HEK293 (cell line): Measurements from ENCODE around the gene TFAP2C.

ENCODE experiments used
- CTCF ChIA-PET: fragments of 350-600 bp; formaldehyde crosslinking; extraction: SDS; loops from one replicate; lab custom pipeline; 2021; ENCODE audit warnings: antibody characterized with exemption; lab: Yijun Ruan, JAX
- POLR2A ChIA-PET: fragments of 300-600 bp; formaldehyde crosslinking; extraction: SDS; loops from one replicate; lab custom pipeline; 2020; ENCODE audit warnings: antibody characterized with exemption, inconsistent platforms; lab: Yijun Ruan, JAX
- H3K27ac ChIP-seq: fragments of 200-500 bp; sonication (Bioruptor generic); 2 replicates; pipeline ENCODE4 v1.5.1; 2014; ENCODE audit warnings: low read depth, low read length, control low read depth, inconsistent platforms; ENCODE audit errors: extremely low read depth
- H3K36me3 ChIP-seq, 2 experiments: fragments of 200-500 bp in 1 of 2; sonication (Bioruptor generic) in 1 of 2; 1 replicate in 1 of 2; 2 replicates in 1 of 2; pipeline ENCODE4 v1.5.1; 2014 to 2017; ENCODE audit warnings: inconsistent platforms in 2 of 2, low read length in 2 of 2; ENCODE audit not compliant: control insufficient read depth in 2 of 2, insufficient read depth in 1 of 2
- H3K4me1 ChIP-seq: fragments of 200-500 bp; sonication (Bioruptor generic); 2 replicates; pipeline ENCODE4 v1.5.1; 2014; ENCODE audit warnings: mild to moderate bottlenecking, low read length, inconsistent platforms; ENCODE audit not compliant: control insufficient read depth, insufficient read depth
- H3K4me3 ChIP-seq: 2 replicates; pipeline ENCODE4 v1.5.1; 2011; ENCODE audit warnings: low read depth, mild to moderate bottlenecking, control low read depth, low read length, moderate library complexity
- H3K9me3 ChIP-seq: fragments of 200-500 bp; sonication (Bioruptor generic); 2 replicates; pipeline ENCODE4 v1.5.1; 2014; ENCODE audit warnings: low read depth, low read length, inconsistent platforms; ENCODE audit not compliant: control insufficient read depth, insufficient read depth
- EGR2 ChIP-seq: fragments of 450-650 bp; formaldehyde crosslinking; IDR thresholded peaks from 2 replicates; pipeline ENCODE4 v1.5.1; 2016; ENCODE audit warnings: low read depth, missing biosample characterization, missing genetic modification characterization
- HOXC10 ChIP-seq: sonication (generic); formaldehyde crosslinking; IDR thresholded peaks from 2 replicates; pipeline ENCODE4 v1.8.1; 2023; ENCODE audit warnings: mild to moderate bottlenecking, missing genetic modification reagents
- SALL2 ChIP-seq: fragments of 450-650 bp; formaldehyde crosslinking; IDR thresholded peaks from 2 replicates; pipeline ENCODE4 v1.5.0; 2017; ENCODE audit warnings: missing biosample characterization, mild to moderate bottlenecking, missing genetic modification characterization, borderline replicate concordance
- TRIM28 ChIP-seq: IDR thresholded peaks from 2 replicates; pipeline ENCODE4 v1.6.1; 2011; ENCODE audit warnings: low read length, control low read depth, borderline replicate concordance
- YY1 ChIP-seq: fragments of 450-650 bp; formaldehyde crosslinking; IDR thresholded peaks from 2 replicates; pipeline ENCODE4 v1.5.1; 2018; ENCODE audit warnings: missing biosample characterization, missing genetic modification characterization
- ZBTB48 ChIP-seq: fragments of 450-650 bp; formaldehyde crosslinking; IDR thresholded peaks from 2 replicates; pipeline ENCODE4 v1.5.1; 2016; ENCODE audit warnings: missing biosample characterization, missing genetic modification characterization
- ZFP41 ChIP-seq: fragments of 450-650 bp; formaldehyde crosslinking; IDR thresholded peaks from 2 replicates; pipeline ENCODE4 v1.5.1; 2016; ENCODE audit warnings: missing biosample characterization, missing genetic modification characterization, borderline replicate concordance
- ZNF169 ChIP-seq: fragments of 450-650 bp; formaldehyde crosslinking; IDR thresholded peaks from 2 replicates; pipeline ENCODE4 v1.5.1; 2016; ENCODE audit warnings: missing biosample characterization, missing genetic modification characterization
- ZNF335 ChIP-seq: fragments of 450-650 bp; formaldehyde crosslinking; conservative IDR thresholded peaks from 2 replicates; pipeline ENCODE4 v1.5.1; 2016; ENCODE audit warnings: missing biosample characterization, missing genetic modification characterization
- ZNF341 ChIP-seq: fragments of 450-650 bp; formaldehyde crosslinking; IDR thresholded peaks from 2 replicates; pipeline ENCODE4; 2016; ENCODE audit warnings: low read depth, missing biosample characterization, missing genetic modification characterization
- ZNF350 ChIP-seq: fragments of 450-650 bp; formaldehyde crosslinking; IDR thresholded peaks from 2 replicates; pipeline ENCODE4 v1.5.0; 2017; ENCODE audit warnings: missing biosample characterization, mild to moderate bottlenecking, missing genetic modification characterization
- ZNF366 ChIP-seq: fragments of 450-650 bp; formaldehyde crosslinking; conservative IDR thresholded peaks from 2 replicates; pipeline ENCODE4 v1.5.1; 2016; ENCODE audit warnings: missing biosample characterization, missing genetic modification characterization
- ZNF423 ChIP-seq: fragments of 450-650 bp; formaldehyde crosslinking; IDR thresholded peaks from 2 replicates; pipeline ENCODE4 v1.5.1; 2016; ENCODE audit warnings: missing biosample characterization, missing genetic modification characterization
- ZNF530 ChIP-seq: fragments of 450-650 bp; formaldehyde crosslinking; IDR thresholded peaks from 2 replicates; pipeline ENCODE4 v1.5.1; 2016; ENCODE audit warnings: low read depth, missing biosample characterization, missing genetic modification characterization
- ZNF623 ChIP-seq: fragments of 450-650 bp; formaldehyde crosslinking; IDR thresholded peaks from 2 replicates; pipeline ENCODE4 v1.5.1; 2016; ENCODE audit warnings: missing biosample characterization, missing genetic modification characterization
- ZNF624 ChIP-seq: fragments of 450-650 bp; formaldehyde crosslinking; IDR thresholded peaks from 2 replicates; pipeline ENCODE4 v1.5.1; 2017; ENCODE audit warnings: missing biosample characterization, missing genetic modification characterization
- ZNF626 ChIP-seq: fragments of 450-650 bp; sonication (Bioruptor Pico); formaldehyde crosslinking; IDR thresholded peaks from 2 replicates; pipeline ENCODE4 v1.5.1; 2018; ENCODE audit warnings: missing biosample characterization, missing genetic modification characterization, inconsistent platforms
- ZNF654 ChIP-seq: fragments of 450-650 bp; formaldehyde crosslinking; IDR thresholded peaks from 2 replicates; pipeline ENCODE4 v1.5.1; 2016; ENCODE audit warnings: low read depth, missing biosample characterization, missing genetic modification characterization
- ZNF670 ChIP-seq: fragments of 450-650 bp; formaldehyde crosslinking; IDR thresholded peaks from 2 replicates; pipeline ENCODE4 v1.5.1; 2016; ENCODE audit warnings: missing biosample characterization, missing genetic modification characterization, low read depth
- ZNF830 ChIP-seq: fragments of 450-650 bp; IDR thresholded peaks from 2 replicates; pipeline ENCODE4 v1.5.0; 2018; ENCODE audit warnings: missing biosample characterization, missing genetic modification characterization, low read depth, mild to moderate bottlenecking, moderate library complexity
- TF ChIP-seq, protein P1 (sequence below): IDR thresholded peaks from 2 replicates; pipeline ENCODE4 v1.6.1; 2011; ENCODE audit warnings: mild to moderate bottlenecking, low read depth, low read length, borderline replicate concordance
- TF ChIP-seq, protein P2 (sequence below): fragments of 450-650 bp; formaldehyde crosslinking; IDR thresholded peaks from 2 replicates; pipeline ENCODE4 v1.5.1; 2016; ENCODE audit warnings: missing biosample characterization, missing genetic modification characterization
- TF ChIP-seq, protein P3 (sequence below): fragments of 450-650 bp; formaldehyde crosslinking; IDR thresholded peaks from 2 replicates; pipeline ENCODE4 v1.5.1; 2016; ENCODE audit warnings: missing biosample characterization, missing genetic modification characterization, borderline replicate concordance
- TF ChIP-seq, protein P4 (sequence below): fragments of 450-650 bp; formaldehyde crosslinking; IDR thresholded peaks from 2 replicates; pipeline ENCODE4 v1.5.1; 2016; ENCODE audit warnings: missing biosample characterization, missing genetic modification characterization
- TF ChIP-seq, protein P5 (sequence below): fragments of 450-650 bp; IDR thresholded peaks from 2 replicates; pipeline ENCODE4 v1.5.1; 2018; ENCODE audit warnings: missing biosample characterization, missing genetic modification characterization

The TFAP2C gene

DNA sequence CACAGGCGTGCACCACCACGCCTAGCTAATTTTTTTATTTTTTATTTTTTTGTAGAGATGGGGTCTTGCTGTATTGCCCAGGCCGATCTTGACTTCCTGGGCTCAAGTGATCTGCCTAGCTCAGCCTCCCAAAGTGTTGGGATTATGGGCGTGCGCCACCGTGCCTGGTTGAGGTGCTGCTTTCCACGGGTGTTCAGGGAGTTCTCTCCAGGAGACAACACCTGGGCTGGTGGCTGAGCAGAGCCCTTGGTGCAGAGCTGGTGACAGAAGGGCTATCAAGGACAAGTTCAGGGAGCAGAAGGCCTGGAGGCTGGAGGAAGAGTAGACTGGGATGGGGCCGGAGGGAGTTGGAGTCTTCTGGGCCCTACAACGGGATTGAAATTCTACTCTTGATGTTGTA is 34.6 kb downstream of the TFAP2C start (continued):
- TF ChIP-seq, protein P1, sequence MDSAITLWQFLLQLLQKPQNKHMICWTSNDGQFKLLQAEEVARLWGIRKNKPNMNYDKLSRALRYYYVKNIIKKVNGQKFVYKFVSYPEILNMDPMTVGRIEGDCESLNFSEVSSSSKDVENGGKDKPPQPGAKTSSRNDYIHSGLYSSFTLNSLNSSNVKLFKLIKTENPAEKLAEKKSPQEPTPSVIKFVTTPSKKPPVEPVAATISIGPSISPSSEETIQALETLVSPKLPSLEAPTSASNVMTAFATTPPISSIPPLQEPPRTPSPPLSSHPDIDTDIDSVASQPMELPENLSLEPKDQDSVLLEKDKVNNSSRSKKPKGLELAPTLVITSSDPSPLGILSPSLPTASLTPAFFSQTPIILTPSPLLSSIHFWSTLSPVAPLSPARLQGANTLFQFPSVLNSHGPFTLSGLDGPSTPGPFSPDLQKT: no peak

DNA sequence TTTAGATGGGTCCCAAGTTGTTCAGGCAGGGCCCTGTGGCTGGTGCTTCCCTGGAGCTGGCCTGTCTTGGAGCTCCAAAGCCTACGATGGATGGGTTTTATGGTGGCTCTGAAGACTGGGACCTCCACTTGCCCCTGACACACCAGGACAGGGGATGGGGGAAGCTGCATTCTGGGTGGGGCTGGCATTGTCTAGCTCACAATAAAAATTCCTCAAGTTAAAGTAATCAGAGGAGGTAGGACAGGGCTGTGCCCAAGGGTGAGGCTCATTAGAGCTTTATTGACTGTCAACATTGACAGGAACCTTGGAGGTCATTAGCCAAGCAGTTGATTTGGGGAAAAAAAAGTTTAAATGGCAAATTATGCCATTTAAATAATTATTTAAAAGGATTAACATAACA is 35.7 kb downstream of the TFAP2C start:
- no peaks in the 10 kb centered on the region for H3K36me3 ChIP-seq
- H3K27ac ChIP-seq: no peak overlapping the region
- POLR2A ChIA-PET: no interaction called here
- CTCF ChIA-PET: interaction anchor here (0.7 kb wide), 1 partner anchor 56 kb away, joined by 3 read pairs; no protein-coding TSS in a partner anchor
- no peak overlapping the region for H3K4me3 ChIP-seq
- no peaks in the 10 kb centered on the region for H3K9me3 ChIP-seq
- no peaks in the 10 kb centered on the region for H3K4me1 ChIP-seq
- no peak for TF ChIP-seq ZNF626 (tag by site-specific recombination)
- TF ChIP-seq ZNF623 (tag by site-specific recombination): no peak
- no peak for TF ChIP-seq ZNF624 (tag by site-specific recombination)
- no peak for TF ChIP-seq ZNF654
- no peak for TF ChIP-seq ZNF366 (tag by site-specific recombination)
- no peak for TF ChIP-seq YY1 (tag by site-specific recombination)
- no peak for TF ChIP-seq SALL2 (tag by site-specific recombination)
- no peak for TF ChIP-seq ZNF530 (tag by site-specific recombination)
- TF ChIP-seq ZNF169 (tag by site-specific recombination): no peak
- TF ChIP-seq, protein P2, sequence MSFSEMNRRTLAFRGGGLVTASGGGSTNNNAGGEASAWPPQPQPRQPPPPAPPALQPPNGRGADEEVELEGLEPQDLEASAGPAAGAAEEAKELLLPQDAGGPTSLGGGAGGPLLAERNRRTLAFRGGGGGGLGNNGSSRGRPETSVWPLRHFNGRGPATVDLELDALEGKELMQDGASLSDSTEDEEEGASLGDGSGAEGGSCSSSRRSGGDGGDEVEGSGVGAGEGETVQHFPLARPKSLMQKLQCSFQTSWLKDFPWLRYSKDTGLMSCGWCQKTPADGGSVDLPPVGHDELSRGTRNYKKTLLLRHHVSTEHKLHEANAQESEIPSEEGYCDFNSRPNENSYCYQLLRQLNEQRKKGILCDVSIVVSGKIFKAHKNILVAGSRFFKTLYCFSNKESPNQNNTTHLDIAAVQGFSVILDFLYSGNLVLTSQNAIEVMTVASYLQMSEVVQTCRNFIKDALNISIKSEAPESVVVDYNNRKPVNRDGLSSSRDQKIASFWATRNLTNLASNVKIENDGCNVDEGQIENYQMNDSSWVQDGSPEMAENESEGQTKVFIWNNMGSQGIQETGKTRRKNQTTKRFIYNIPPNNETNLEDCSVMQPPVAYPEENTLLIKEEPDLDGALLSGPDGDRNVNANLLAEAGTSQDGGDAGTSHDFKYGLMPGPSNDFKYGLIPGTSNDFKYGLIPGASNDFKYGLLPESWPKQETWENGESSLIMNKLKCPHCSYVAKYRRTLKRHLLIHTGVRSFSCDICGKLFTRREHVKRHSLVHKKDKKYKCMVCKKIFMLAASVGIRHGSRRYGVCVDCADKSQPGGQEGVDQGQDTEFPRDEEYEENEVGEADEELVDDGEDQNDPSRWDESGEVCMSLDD (tag by site-specific recombination): no peak

DNA sequence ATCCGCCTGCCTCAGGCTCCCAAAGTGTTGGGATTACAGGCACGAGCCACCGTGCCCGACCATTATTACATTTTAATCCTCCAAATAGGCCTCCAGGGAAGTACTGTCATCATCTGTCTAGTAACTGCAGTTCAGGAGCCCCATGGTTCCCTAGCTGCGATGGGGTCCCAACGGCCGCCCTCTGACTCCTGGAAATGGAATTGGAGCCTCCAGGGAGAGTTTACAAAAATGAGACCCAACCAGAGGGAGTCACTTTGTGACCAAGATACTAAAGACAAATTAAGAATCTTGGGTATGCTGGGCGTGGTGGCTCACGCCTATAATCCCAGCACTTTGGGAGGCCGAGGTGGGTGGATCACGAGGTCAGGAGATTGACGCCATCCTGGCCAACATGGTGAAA is 36.7 kb downstream of the TFAP2C start:
- Histone ChIP-seq H3K9me3 (no peaks in the 10 kb centered on the region), H3K27ac (no peak overlapping the region), H3K36me3 (no peaks in the 10 kb centered on the region), H3K4me3 (no peak overlapping the region), H3K4me1 (no peaks in the 10 kb centered on the region)
- CTCF ChIA-PET: no interaction called here
- TF ChIP-seq ZNF350 (tag by site-specific recombination) (no peak), TRIM28 (no peak), ZNF830 (tag by site-specific recombination) (no peak), ZBTB48 (tag by site-specific recombination) (no peak), ZNF341 (tag by site-specific recombination) (no peak), ZNF335 (tag by site-specific recombination) (no peak), ZFP41 (tag by site-specific recombination) (no peak), ZNF423 (tag by site-specific recombination) (no peak), ZNF670 (tag by site-specific recombination) (no peak), EGR2 (tag by site-specific recombination) (no peak), HOXC10 (no peak), ZNF169 (tag by site-specific recombination) (no peak)
- TF ChIP-seq, protein P3, sequence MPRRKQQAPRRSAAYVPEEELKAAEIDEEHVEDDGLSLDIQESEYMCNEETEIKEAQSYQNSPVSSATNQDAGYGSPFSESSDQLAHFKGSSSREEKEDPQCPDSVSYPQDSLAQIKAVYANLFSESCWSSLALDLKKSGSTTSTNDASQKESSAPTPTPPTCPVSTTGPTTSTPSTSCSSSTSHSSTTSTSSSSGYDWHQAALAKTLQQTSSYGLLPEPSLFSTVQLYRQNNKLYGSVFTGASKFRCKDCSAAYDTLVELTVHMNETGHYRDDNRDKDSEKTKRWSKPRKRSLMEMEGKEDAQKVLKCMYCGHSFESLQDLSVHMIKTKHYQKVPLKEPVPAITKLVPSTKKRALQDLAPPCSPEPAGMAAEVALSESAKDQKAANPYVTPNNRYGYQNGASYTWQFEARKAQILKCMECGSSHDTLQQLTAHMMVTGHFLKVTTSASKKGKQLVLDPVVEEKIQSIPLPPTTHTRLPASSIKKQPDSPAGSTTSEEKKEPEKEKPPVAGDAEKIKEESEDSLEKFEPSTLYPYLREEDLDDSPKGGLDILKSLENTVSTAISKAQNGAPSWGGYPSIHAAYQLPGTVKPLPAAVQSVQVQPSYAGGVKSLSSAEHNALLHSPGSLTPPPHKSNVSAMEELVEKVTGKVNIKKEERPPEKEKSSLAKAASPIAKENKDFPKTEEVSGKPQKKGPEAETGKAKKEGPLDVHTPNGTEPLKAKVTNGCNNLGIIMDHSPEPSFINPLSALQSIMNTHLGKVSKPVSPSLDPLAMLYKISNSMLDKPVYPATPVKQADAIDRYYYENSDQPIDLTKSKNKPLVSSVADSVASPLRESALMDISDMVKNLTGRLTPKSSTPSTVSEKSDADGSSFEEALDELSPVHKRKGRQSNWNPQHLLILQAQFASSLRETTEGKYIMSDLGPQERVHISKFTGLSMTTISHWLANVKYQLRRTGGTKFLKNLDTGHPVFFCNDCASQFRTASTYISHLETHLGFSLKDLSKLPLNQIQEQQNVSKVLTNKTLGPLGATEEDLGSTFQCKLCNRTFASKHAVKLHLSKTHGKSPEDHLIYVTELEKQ: no peak
- TF ChIP-seq, protein P4, sequence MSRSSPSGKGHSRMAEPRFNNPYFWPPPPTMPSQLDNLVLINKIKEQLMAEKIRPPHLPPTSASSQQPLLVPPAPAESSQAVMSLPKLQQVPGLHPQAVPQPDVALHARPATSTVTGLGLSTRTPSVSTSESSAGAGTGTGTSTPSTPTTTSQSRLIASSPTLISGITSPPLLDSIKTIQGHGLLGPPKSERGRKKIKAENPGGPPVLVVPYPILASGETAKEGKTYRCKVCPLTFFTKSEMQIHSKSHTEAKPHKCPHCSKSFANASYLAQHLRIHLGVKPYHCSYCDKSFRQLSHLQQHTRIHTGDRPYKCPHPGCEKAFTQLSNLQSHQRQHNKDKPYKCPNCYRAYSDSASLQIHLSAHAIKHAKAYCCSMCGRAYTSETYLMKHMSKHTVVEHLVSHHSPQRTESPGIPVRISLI: no peak
- TF ChIP-seq, protein P5, sequence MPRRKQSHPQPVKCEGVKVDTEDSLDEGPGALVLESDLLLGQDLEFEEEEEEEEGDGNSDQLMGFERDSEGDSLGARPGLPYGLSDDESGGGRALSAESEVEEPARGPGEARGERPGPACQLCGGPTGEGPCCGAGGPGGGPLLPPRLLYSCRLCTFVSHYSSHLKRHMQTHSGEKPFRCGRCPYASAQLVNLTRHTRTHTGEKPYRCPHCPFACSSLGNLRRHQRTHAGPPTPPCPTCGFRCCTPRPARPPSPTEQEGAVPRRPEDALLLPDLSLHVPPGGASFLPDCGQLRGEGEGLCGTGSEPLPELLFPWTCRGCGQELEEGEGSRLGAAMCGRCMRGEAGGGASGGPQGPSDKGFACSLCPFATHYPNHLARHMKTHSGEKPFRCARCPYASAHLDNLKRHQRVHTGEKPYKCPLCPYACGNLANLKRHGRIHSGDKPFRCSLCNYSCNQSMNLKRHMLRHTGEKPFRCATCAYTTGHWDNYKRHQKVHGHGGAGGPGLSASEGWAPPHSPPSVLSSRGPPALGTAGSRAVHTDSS (tag by site-specific recombination): no peak
- POLR2A ChIA-PET: no interaction called here
